ENCODE measurements around the gene DPYD.

DNA sequence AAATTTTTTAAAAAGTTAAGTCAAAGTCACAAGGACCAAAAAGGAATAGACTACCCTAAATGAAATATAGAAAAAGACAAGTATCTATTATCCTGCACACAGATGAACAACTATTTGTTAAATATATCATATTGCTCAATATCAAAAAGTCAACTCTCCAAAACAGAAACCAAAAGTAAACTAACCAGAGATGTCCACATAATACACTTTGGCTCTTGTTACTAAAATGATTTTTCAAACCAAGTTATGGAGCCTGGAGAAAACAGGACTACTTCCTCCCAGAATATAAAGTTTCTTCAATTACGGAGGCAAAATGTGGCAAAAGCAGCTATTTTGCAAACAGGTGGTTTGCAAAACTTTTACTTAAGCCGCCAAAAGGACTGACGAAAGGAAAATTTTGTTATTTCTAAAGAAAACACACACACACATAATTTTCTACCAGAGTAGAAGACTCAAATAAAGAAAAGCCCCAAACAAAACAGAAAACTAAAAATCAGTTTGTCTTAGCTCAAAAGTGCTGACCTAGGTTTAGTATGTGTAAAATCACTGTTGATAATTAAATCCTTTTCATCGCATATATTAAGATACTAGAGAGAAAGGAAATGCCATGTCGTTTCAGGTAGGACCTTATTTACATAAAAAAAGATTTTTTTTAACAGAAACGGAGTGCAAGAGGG lies 1.1 kb downstream of the DPYD start:
- TF ChIP-seq POLR2AphosphoS5 (IDR thresholded peaks at IDR 0.05; ENCODE audit: low read depth, low read length) (no peak), SMC3 (IDR thresholded peaks at IDR 0.05; ENCODE audit: low read depth, low read length) (no peak), RFX5 (IDR thresholded peaks at IDR 0.05; ENCODE audit: low read length) (no peak), TCF12 (IDR thresholded peaks at IDR 0.05) (no peak), RXRA (IDR thresholded peaks at IDR 0.05; ENCODE audit: borderline replicate concordance, low read depth) (no peak), ELF1 (IDR thresholded peaks at IDR 0.05) (no peak), JUND (IDR thresholded peaks at IDR 0.05) (no peak), TEAD4 (IDR thresholded peaks at IDR 0.05; ENCODE audit: borderline replicate concordance, insufficient read depth) (no peak), EP300 (IDR thresholded peaks at IDR 0.05; ENCODE audit: borderline replicate concordance in 1 of 2, low read depth in 1 of 2, low read length in 1 of 2) (no peak), YY1 (IDR thresholded peaks at IDR 0.05; ENCODE audit: low read depth) (no peak)
- TF ChIP-seq, protein P1, sequence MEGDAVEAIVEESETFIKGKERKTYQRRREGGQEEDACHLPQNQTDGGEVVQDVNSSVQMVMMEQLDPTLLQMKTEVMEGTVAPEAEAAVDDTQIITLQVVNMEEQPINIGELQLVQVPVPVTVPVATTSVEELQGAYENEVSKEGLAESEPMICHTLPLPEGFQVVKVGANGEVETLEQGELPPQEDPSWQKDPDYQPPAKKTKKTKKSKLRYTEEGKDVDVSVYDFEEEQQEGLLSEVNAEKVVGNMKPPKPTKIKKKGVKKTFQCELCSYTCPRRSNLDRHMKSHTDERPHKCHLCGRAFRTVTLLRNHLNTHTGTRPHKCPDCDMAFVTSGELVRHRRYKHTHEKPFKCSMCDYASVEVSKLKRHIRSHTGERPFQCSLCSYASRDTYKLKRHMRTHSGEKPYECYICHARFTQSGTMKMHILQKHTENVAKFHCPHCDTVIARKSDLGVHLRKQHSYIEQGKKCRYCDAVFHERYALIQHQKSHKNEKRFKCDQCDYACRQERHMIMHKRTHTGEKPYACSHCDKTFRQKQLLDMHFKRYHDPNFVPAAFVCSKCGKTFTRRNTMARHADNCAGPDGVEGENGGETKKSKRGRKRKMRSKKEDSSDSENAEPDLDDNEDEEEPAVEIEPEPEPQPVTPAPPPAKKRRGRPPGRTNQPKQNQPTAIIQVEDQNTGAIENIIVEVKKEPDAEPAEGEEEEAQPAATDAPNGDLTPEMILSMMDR (IDR thresholded peaks at IDR 0.05): no peak
- TF ChIP-seq, protein P2, sequence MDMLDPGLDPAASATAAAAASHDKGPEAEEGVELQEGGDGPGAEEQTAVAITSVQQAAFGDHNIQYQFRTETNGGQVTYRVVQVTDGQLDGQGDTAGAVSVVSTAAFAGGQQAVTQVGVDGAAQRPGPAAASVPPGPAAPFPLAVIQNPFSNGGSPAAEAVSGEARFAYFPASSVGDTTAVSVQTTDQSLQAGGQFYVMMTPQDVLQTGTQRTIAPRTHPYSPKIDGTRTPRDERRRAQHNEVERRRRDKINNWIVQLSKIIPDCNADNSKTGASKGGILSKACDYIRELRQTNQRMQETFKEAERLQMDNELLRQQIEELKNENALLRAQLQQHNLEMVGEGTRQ (IDR thresholded peaks at IDR 0.05; ENCODE audit: borderline replicate concordance, low read depth, low read length): no peak
- TF ChIP-seq, protein P3, sequence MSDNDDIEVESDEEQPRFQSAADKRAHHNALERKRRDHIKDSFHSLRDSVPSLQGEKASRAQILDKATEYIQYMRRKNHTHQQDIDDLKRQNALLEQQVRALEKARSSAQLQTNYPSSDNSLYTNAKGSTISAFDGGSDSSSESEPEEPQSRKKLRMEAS (IDR thresholded peaks at IDR 0.05; ENCODE audit: low read depth): no peak
